Uterus (tissue), 2 donors: Measurements from ENCODE around the gene TRPM1.

ENCODE experiments used
- POLR2A ChIP-seq, 2 donors: fragments of 450-650 bp; IDR thresholded peaks; one replicate each; pipeline ENCODE4 v1.6.1; 2016; ENCODE audit warnings: antibody characterized with exemption in 2 of 2, mild to moderate bottlenecking in 1 of 2, moderate library complexity in 1 of 2
- TF ChIP-seq, protein P1 (sequence below), 4 experiments: fragments of 200-600 bp in 2 of 4; fragments of 450-650 bp in 2 of 4; sonication (generic) in 2 of 4; IDR thresholded peaks; one replicate each; pipeline ENCODE4 v1.5.1; 2016 to 2019; ENCODE audit warnings: antibody characterized with exemption in 4 of 4, mild to moderate bottlenecking in 2 of 4, moderate library complexity in 1 of 4

DNA sequence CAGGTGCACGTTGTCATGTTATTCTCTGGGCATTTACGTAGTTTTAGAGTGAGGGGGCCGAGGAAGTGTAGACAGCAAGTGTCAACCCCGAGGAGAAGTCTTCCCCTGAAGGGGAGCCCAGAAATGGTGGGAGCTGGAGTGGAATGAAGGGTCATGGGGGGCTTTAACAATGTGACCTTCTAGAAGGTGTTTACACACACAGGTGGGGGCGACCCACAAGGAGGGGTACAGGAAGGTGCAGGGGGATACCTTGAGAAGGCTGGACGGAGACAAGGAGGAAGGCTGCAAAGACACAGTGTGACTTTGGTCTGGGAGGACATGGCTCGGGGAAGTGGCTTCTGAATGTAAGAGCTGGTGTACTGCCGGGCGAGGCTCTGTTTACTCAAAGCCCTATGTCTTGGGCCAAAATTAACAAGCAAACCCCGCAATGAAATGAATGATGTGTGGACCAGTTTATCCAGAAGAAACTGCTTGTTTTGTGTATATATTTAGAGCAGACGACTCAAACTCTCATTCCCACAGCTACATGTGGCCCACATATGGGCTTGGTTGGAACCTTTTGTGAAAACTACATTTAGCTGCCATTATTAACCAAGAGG lies 18.7 kb downstream of the TRPM1 start:
- TF ChIP-seq, protein P1, sequence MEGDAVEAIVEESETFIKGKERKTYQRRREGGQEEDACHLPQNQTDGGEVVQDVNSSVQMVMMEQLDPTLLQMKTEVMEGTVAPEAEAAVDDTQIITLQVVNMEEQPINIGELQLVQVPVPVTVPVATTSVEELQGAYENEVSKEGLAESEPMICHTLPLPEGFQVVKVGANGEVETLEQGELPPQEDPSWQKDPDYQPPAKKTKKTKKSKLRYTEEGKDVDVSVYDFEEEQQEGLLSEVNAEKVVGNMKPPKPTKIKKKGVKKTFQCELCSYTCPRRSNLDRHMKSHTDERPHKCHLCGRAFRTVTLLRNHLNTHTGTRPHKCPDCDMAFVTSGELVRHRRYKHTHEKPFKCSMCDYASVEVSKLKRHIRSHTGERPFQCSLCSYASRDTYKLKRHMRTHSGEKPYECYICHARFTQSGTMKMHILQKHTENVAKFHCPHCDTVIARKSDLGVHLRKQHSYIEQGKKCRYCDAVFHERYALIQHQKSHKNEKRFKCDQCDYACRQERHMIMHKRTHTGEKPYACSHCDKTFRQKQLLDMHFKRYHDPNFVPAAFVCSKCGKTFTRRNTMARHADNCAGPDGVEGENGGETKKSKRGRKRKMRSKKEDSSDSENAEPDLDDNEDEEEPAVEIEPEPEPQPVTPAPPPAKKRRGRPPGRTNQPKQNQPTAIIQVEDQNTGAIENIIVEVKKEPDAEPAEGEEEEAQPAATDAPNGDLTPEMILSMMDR (IDR thresholded peaks at IDR 0.05): no peak
- no peak for TF ChIP-seq POLR2A (IDR thresholded peaks at IDR 0.05)
